ENCODE results near the gene PEMT. TPM values are rescaled to one million over a fixed set of nuclear protein-coding genes. Genes with fewer than 3 reads are reported as not detected.
"Not testable (repeated sequence)": the region's sequence is repeated elsewhere in the genome, so short reads cannot be mapped to it uniquely, and the experiment has no call there.

PEMT gene
- total RNA-seq, 1 experiment from 2014 or later = 62.5 TPM

GRCh38 chr17:17497065-17497844 lies 94.3 kb downstream of the PEMT start:
- peaks cover 3% of the 10 kb centered on the region; the same call in 1 of the 2 replicates for H3K9me3 ChIP-seq (replicated peaks)
- no peaks in the 10 kb centered on the region for H3K27me3 ChIP-seq
- no peak for DNase-seq
- H3K27ac ChIP-seq = no peak overlapping the region
- no peak overlapping the region for H3K4me3 ChIP-seq
- peaks cover 23% of the 10 kb centered on the region for H3K36me3 ChIP-seq
- no peaks in the 10 kb centered on the region for H3K4me1 ChIP-seq

- peaks cover 31% of the 10 kb centered on the region for H3K36me3 ChIP-seq
- no peaks in the 10 kb centered on the region for H3K27me3 ChIP-seq
- DNase-seq = peak; percentile 57 to 74
- H3K4me3 ChIP-seq = no peak within 1 kb of the TSS
- no peak within 1 kb of the TSS for H3K27ac ChIP-seq
- H3K9me3 ChIP-seq (replicated peaks) = peaks cover 3% of the 10 kb centered on the region; the same call in 1 of the 2 replicates
- H3K4me1 ChIP-seq = no peaks in the 10 kb centered on the region
These were observed 95.1 kb downstream of the PEMT start, which contains the start of gene RASD1 for GRCh38 chr17:17496189-17497064. Gene RASD1, minus strand, starts transcription at chr17:17496395. Its CDS starts 214 bp downstream, at chr17:17496181.

- H3K36me3 ChIP-seq = peaks cover 39% of the 10 kb centered on the region
- H3K27ac ChIP-seq = no peak overlapping the region
- no peaks in the 10 kb centered on the region for H3K27me3 ChIP-seq
- H3K9me3 ChIP-seq (replicated peaks) = peaks cover 3% of the 10 kb centered on the region; the same call in 1 of the 2 replicates
- H3K4me3 ChIP-seq = no peak overlapping the region
- no peaks in the 10 kb centered on the region for H3K4me1 ChIP-seq
- peak in 1 of 2 experiments; percentile 17 for DNase-seq
These were observed 95.8 kb downstream of the PEMT start for GRCh38 chr17:17495536-17496188.

GRCh38 chr17:17494870-17495535 lies 96.5 kb downstream of the PEMT start:
- H3K27ac ChIP-seq = no peak overlapping the region
- H3K4me1 ChIP-seq = no peaks in the 10 kb centered on the region
- H3K36me3 ChIP-seq = peaks cover 45% of the 10 kb centered on the region
- DNase-seq = no peak
- H3K4me3 ChIP-seq = no peak overlapping the region
- peaks cover 3% of the 10 kb centered on the region; the same call in 1 of the 2 replicates for H3K9me3 ChIP-seq (replicated peaks)
- H3K27me3 ChIP-seq = no peaks in the 10 kb centered on the region

- H3K4me3 ChIP-seq = no peak overlapping the region
- H3K27ac ChIP-seq = no peak overlapping the region
- H3K4me1 ChIP-seq = no peaks in the 10 kb centered on the region
- no peak for DNase-seq
- peaks cover 51% of the 10 kb centered on the region for H3K36me3 ChIP-seq
- no peaks in the 10 kb centered on the region for H3K27me3 ChIP-seq
- H3K9me3 ChIP-seq (replicated peaks) = peaks cover 3% of the 10 kb centered on the region; the same call in 1 of the 2 replicates
These were observed 97.0 kb downstream of the PEMT start for GRCh38 chr17:17494499-17494869.

- no peak for DNase-seq
- Histone ChIP-seq H3K9me3 (replicated peaks) (peaks cover 3% of the 10 kb centered on the region; the same call in 1 of the 2 replicates), H3K27me3 (no peaks in the 10 kb centered on the region), H3K4me3 (no peak overlapping the region), H3K4me1 (no peaks in the 10 kb centered on the region), H3K36me3 (peaks cover 55% of the 10 kb centered on the region), H3K27ac (no peak overlapping the region)
These were observed 97.5 kb downstream of the PEMT start for GRCh38 chr17:17493986-17494466.

GRCh38 chr17:17493249-17493985 lies 98.1 kb downstream of the PEMT start:
- H3K27ac ChIP-seq = no peak overlapping the region
- DNase-seq = no peak
- H3K27me3 ChIP-seq = no peaks in the 10 kb centered on the region
- no peak overlapping the region for H3K4me3 ChIP-seq
- peaks cover 3% of the 10 kb centered on the region; the same call in 1 of the 2 replicates for H3K9me3 ChIP-seq (replicated peaks)
- no peaks in the 10 kb centered on the region for H3K4me1 ChIP-seq
- peaks cover 60% of the 10 kb centered on the region for H3K36me3 ChIP-seq

- peaks cover 69% of the 10 kb centered on the region for H3K36me3 ChIP-seq
- H3K27me3 ChIP-seq = no peaks in the 10 kb centered on the region
- no peak for DNase-seq
- peaks cover 3% of the 10 kb centered on the region; the same call in 1 of the 2 replicates for H3K9me3 ChIP-seq (replicated peaks)
- no peak overlapping the region for H3K27ac ChIP-seq
- H3K4me3 ChIP-seq = no peak overlapping the region
- no peaks in the 10 kb centered on the region for H3K4me1 ChIP-seq
These were observed 98.9 kb downstream of the PEMT start for GRCh38 chr17:17492571-17492970.

GRCh38 chr17:17492085-17492484 lies 99.4 kb downstream of the PEMT start:
- DNase-seq = no peak
- Histone ChIP-seq H3K4me3 (no peak overlapping the region), H3K27me3 (no peaks in the 10 kb centered on the region), H3K27ac (no peak overlapping the region), H3K36me3 (peaks cover 73% of the 10 kb centered on the region), H3K4me1 (no peaks in the 10 kb centered on the region), H3K9me3 (replicated peaks) (peaks cover 3% of the 10 kb centered on the region; the same call in 1 of the 2 replicates)

GRCh38 chr17:17491546-17491988 lies 99.9 kb downstream of the PEMT start:
- no peak for DNase-seq
- Histone ChIP-seq H3K4me3 (no peak overlapping the region), H3K27me3 (no peaks in the 10 kb centered on the region), H3K36me3 (peaks cover 76% of the 10 kb centered on the region), H3K4me1 (no peaks in the 10 kb centered on the region), H3K9me3 (replicated peaks) (peaks cover 3% of the 10 kb centered on the region; the same call in 1 of the 2 replicates), H3K27ac (no peak overlapping the region)

- H3K4me1 ChIP-seq = no peaks in the 10 kb centered on the region
- peaks cover 79% of the 10 kb centered on the region for H3K36me3 ChIP-seq
- H3K4me3 ChIP-seq = no peak overlapping the region
- peak in 1 of 2 experiments; percentile 7 for DNase-seq
- no peaks in the 10 kb centered on the region for H3K27me3 ChIP-seq
- peaks cover 3% of the 10 kb centered on the region; the same call in 1 of the 2 replicates for H3K9me3 ChIP-seq (replicated peaks)
- H3K27ac ChIP-seq = no peak overlapping the region
These were observed 100.5 kb downstream of the PEMT start for GRCh38 chr17:17491031-17491471.

- H3K27me3 ChIP-seq = no peaks in the 10 kb centered on the region
- peaks cover 92% of the 10 kb centered on the region for H3K36me3 ChIP-seq
- no peak overlapping the region for H3K4me3 ChIP-seq
- H3K9me3 ChIP-seq (replicated peaks) = no peaks in the 10 kb centered on the region
- H3K27ac ChIP-seq = no peak overlapping the region
- no peaks in the 10 kb centered on the region for H3K4me1 ChIP-seq
- DNase-seq = no peak
These were observed 103.5 kb downstream of the PEMT start for GRCh38 chr17:17487998-17488397.

- not testable (repeated sequence) for H3K27me3 ChIP-seq; DNase-seq; H3K27ac ChIP-seq; H3K9me3 ChIP-seq (replicated peaks); H3K4me1 ChIP-seq; H3K4me3 ChIP-seq
- peaks cover 88% of the 10 kb centered on the region for H3K36me3 ChIP-seq
These were observed 105.1 kb downstream of the PEMT start for GRCh38 chr17:17486416-17486815.

Measured in SJCRH30 (cell line).